ENCODE measurements around the gene ANKZF1.

DNA sequence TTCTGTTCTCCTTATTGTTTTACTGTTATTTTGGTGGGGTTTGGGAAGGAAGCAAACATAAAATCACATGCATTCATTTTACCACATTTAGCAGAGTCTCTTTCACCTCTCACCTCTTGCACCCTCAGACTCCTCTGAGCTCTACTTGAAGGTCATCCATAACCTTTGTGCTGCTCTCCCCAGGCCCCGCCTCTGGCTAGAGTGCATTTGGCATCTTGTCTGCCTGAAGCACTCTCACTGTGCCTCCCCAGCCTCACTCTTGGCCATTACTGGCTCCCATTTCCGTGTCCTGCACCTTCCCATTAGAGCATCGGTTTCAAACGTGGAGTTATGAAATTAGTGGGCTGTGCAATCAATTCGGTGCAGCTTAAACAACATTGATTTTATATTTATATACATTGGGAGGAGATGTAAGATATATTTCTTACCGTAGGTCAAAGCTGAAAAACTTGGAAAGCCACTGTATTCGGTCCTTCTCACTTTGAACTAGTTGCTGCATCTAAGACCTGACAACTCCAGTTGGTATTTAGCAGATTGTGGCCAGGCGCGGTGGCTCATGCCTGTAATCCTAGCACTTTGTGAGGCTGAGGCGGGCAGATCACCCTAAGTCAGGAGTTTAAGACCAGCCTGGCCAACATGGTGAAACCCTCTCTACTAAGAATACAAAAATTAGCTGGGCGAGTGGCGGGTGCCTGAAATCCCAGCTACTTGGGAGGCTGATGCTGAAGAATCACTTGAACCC, 30.0 kb upstream of the ANKZF1 start:
- TF ChIP-seq CTCF (IDR thresholded peaks at IDR 0.05; ENCODE audit: poor library complexity) (no peak), EZH2 (IDR thresholded peaks at IDR 0.05; ENCODE audit: borderline replicate concordance) (no peak)

All from hepatocyte (in vitro differentiated cells).